Keratinocyte (primary cell): ENCODE measurements around the gene NAP1L4. TPM values are rescaled to one million over a fixed set of nuclear protein-coding genes. Genes with fewer than 3 reads are reported as not detected.

ENCODE experiments used
- DNase-seq: peaks from one replicate; pipeline ENCODE4 v3.0.0-alpha.2; 2011; ENCODE audit warnings: low read depth, missing footprints, low spot score
- FAIRE-seq: peaks from 2 replicates; lab custom pipeline; 2011; peaks lifted over from hg19 to GRCh38; lab: Jason Lieb, UNC
- H2AFZ ChIP-seq: 2 replicates; pipeline ENCODE4 v1.6.0; 2012; ENCODE audit warnings: low read length, control low read depth, inconsistent platforms; ENCODE audit not compliant: control insufficient read depth
- H3K27ac ChIP-seq: 2 replicates; pipeline ENCODE4 v1.5.1; 2011; ENCODE audit warnings: low read length; ENCODE audit not compliant: control insufficient read depth, insufficient read depth
- H3K27me3 ChIP-seq: 3 replicates; pipeline ENCODE4 v1.6.0; 2011; ENCODE audit warnings: low read length; ENCODE audit not compliant: control insufficient read depth, insufficient read depth; ENCODE audit errors: extremely low read depth
- H3K36me3 ChIP-seq, 2 experiments: 2 replicates in 1 of 2; 3 replicates in 1 of 2; pipeline ENCODE4 v1.5.1; 2011; ENCODE audit warnings: low read length in 2 of 2, mild to moderate bottlenecking in 1 of 2; ENCODE audit not compliant: control insufficient read depth in 2 of 2, insufficient read depth in 2 of 2; ENCODE audit errors: extremely low read depth in 1 of 2
- H3K4me1 ChIP-seq: 3 replicates; pipeline ENCODE4 v1.5.1; 2011; ENCODE audit warnings: low read length; ENCODE audit not compliant: control insufficient read depth, insufficient read depth; ENCODE audit errors: extremely low read depth
- H3K4me2 ChIP-seq: 3 replicates; pipeline ENCODE4 v1.6.0; 2011; ENCODE audit warnings: low read depth, low read length; ENCODE audit not compliant: control insufficient read depth, insufficient read depth; ENCODE audit errors: extremely low read depth
- H3K4me3 ChIP-seq, 3 experiments: fragments of 200-600 bp in 1 of 3; sonication (generic) in 1 of 3; 2 replicates in 2 of 3; 3 replicates in 1 of 3; pipeline ENCODE4 v1.5.1; 2011 to 2016; ENCODE audit warnings: low read length in 3 of 3, mild to moderate bottlenecking in 3 of 3, control low read depth in 2 of 3, inconsistent platforms in 1 of 3, low read depth in 1 of 3, mixed read lengths in 1 of 3, mixed run types in 1 of 3, moderate library complexity in 1 of 3; ENCODE audit not compliant: control insufficient read depth in 2 of 3, insufficient read depth in 2 of 3; ENCODE audit errors: extremely low read depth in 1 of 3
- H3K79me2 ChIP-seq: 2 replicates; pipeline ENCODE4 v1.6.0; 2012; ENCODE audit warnings: low read length; ENCODE audit not compliant: control insufficient read depth, insufficient read depth
- H3K9ac ChIP-seq: 3 replicates; pipeline ENCODE4 v1.6.0; 2011; ENCODE audit warnings: low read length; ENCODE audit not compliant: control insufficient read depth, insufficient read depth; ENCODE audit errors: extremely low read depth
- H3K9me1 ChIP-seq: 3 replicates; pipeline ENCODE4 v1.6.0; 2011; ENCODE audit warnings: low read length; ENCODE audit not compliant: control insufficient read depth, insufficient read depth; ENCODE audit errors: extremely low read depth
- H3K9me3 ChIP-seq: 2 replicates; pipeline ENCODE4 v1.5.1; 2012; ENCODE audit warnings: low read depth, low read length; ENCODE audit not compliant: control insufficient read depth
- H4K20me1 ChIP-seq: 3 replicates; pipeline ENCODE4 v1.6.0; 2011; ENCODE audit warnings: low read length; ENCODE audit not compliant: control insufficient read depth, insufficient read depth; ENCODE audit errors: extremely low read depth
- CTCF ChIP-seq, 3 experiments: IDR thresholded peaks in 1 of 3; conservative IDR thresholded peaks in 1 of 3; optimal IDR thresholded peaks in 1 of 3; 2 replicates in 2 of 3; 3 replicates in 1 of 3; pipeline versions ENCODE3 to v1.5.1; 2011; ENCODE audit warnings: low read length in 3 of 3, mild to moderate bottlenecking in 3 of 3, moderate library complexity in 2 of 3, control low read depth in 1 of 3, inconsistent platforms in 1 of 3; ENCODE audit not compliant: insufficient read depth in 2 of 3; ENCODE audit errors: extremely low read depth in 1 of 3
- EZH2 ChIP-seq: IDR thresholded peaks from one replicate; pipeline ENCODE4 v1.6.1; 2012; ENCODE audit warnings: inconsistent platforms, mild to moderate bottlenecking, low read length, moderate library complexity
- dilution Hi-C: fragments of 300-500 bp; cut with MboI; formaldehyde crosslinking; loops from one replicate; pipeline ENCODE4 v1.7.0; 2020; ENCODE audit warnings: low sequenced_read_pairs; ENCODE audit not compliant: extremely low pct_ligation_motif_present
- polyA plus RNA-seq, 5 experiments: library from polyadenylated mRNA; depleted of rRNA in 3 of 5; stranded (reverse) in 3 of 5; stranded (forward) in 1 of 5; unstranded in 1 of 5; fragments of >200 nt; gene quantifications; 1 replicate in 1 of 5; 2 replicates in 3 of 5; 3 replicates in 1 of 5; pipeline versions ENCODE4 v1.2.1 to v1.2.3, GENCODE V29; 2011 to 2012; ENCODE audit warnings: missing spikeins in 2 of 5, low read depth in 1 of 5, low replicate concordance in 1 of 5

Gene NAP1L4
- polyA plus RNA-seq, 1 donor (not counting 4 experiments of a cell fraction or from before 2014, with no cell fraction given), result 136 TPM

- Histone ChIP-seq H3K27ac (no peak overlapping the region), H4K20me1 (peaks cover 5% of the 10 kb centered on the region), H3K36me3 (peaks cover 51 to 63% of the 10 kb centered on the region in 2 experiments), H3K9me3 (no peaks in the 10 kb centered on the region), H3K9me1 (no peaks in the 10 kb centered on the region), H3K9ac (no peak overlapping the region), H3K4me1 (peaks cover 8% of the 10 kb centered on the region), H3K4me3 (no peak overlapping the region), H3K79me2 (peaks cover 2% of the 10 kb centered on the region), H3K27me3 (no peaks in the 10 kb centered on the region), H2AFZ (no peak overlapping the region), H3K4me2 (no peak overlapping the region)
- TF ChIP-seq EZH2 (no peak), CTCF (optimal IDR thresholded peaks at IDR 0.05 in 1 of 3, IDR thresholded peaks at IDR 0.05 in 1 of 3, conservative IDR thresholded peaks at IDR 0.05 in 1 of 3; ENCODE audit: extremely low read depth in 1 of 3, insufficient read depth in 2 of 3, low read length in 3 of 3) (no peak)
- dilution Hi-C loops, result no loop called here
- DNase-seq, result no peak
- FAIRE-seq, result no peak
Observed at GRCh38 chr11:3016861-3017260, 24.7 kb upstream of the NAP1L4 start.

- H2AFZ ChIP-seq, result no peak overlapping the region
- no peak overlapping the region for H3K4me3 ChIP-seq
- H3K79me2 ChIP-seq, result peaks cover under 1% of the 10 kb centered on the region
- peaks cover 7% of the 10 kb centered on the region for H3K4me1 ChIP-seq
- dilution Hi-C loops, result no loop called here
- H3K9ac ChIP-seq, result no peak overlapping the region
- H3K9me3 ChIP-seq, result no peaks in the 10 kb centered on the region
- no peaks in the 10 kb centered on the region for H3K27me3 ChIP-seq
- FAIRE-seq (no peak), DNase-seq (no peak)
- no peak overlapping the region for H3K4me2 ChIP-seq
- no peak for TF ChIP-seq EZH2
- no peak for TF ChIP-seq CTCF (optimal IDR thresholded peaks at IDR 0.05 in 1 of 3, IDR thresholded peaks at IDR 0.05 in 1 of 3, conservative IDR thresholded peaks at IDR 0.05 in 1 of 3; ENCODE audit: extremely low read depth in 1 of 3, insufficient read depth in 2 of 3, low read length in 3 of 3)
- peaks cover under 1% of the 10 kb centered on the region for H4K20me1 ChIP-seq
- peaks cover 53 to 66% of the 10 kb centered on the region in 2 experiments for H3K36me3 ChIP-seq
- H3K9me1 ChIP-seq, result no peaks in the 10 kb centered on the region
- no peak overlapping the region for H3K27ac ChIP-seq
Observed at GRCh38 chr11:3015796-3016195, 23.7 kb upstream of the NAP1L4 start.
